ENCODE results near the gene THAP8. TPM values are rescaled to one million over a fixed set of nuclear protein-coding genes. Genes with fewer than 3 reads are reported as not detected.

The THAP8 gene
- polyA plus RNA-seq, 1 donor (not counting 4 experiments of a cell fraction or from before 2014, with no cell fraction given), result 1.8 TPM

GRCh38 chr19:36093687-36094086 is 39.6 kb upstream of the THAP8 start:
- Histone ChIP-seq H3K9ac (ENCODE audit: control insufficient read depth, extremely low read depth, insufficient read depth, low read length) (no peak overlapping the region), H3K4me2 (ENCODE audit: control insufficient read depth, extremely low read depth, insufficient read depth, low read depth, low read length) (no peak overlapping the region), H3K36me3 (ENCODE audit: control insufficient read depth in 2 of 2, extremely low read depth in 1 of 2, insufficient read depth in 2 of 2, low read length in 2 of 2) (peaks cover 1 to 6% of the 10 kb centered on the region in 2 experiments), H3K27me3 (ENCODE audit: control insufficient read depth, extremely low read depth, insufficient read depth, low read length) (no peaks in the 10 kb centered on the region), H3K9me3 (ENCODE audit: control insufficient read depth, low read depth, low read length) (no peaks in the 10 kb centered on the region), H2AFZ (ENCODE audit: control insufficient read depth, low read length) (no peak overlapping the region), H3K27ac (ENCODE audit: control insufficient read depth, insufficient read depth, low read length) (no peak overlapping the region), H4K20me1 (ENCODE audit: control insufficient read depth, extremely low read depth, insufficient read depth, low read length) (no peaks in the 10 kb centered on the region), H3K4me1 (ENCODE audit: control insufficient read depth, extremely low read depth, insufficient read depth, low read length) (no peaks in the 10 kb centered on the region), H3K9me1 (ENCODE audit: control insufficient read depth, extremely low read depth, insufficient read depth, low read length) (no peaks in the 10 kb centered on the region), H3K79me2 (ENCODE audit: control insufficient read depth, insufficient read depth, low read length) (no peaks in the 10 kb centered on the region), H3K4me3 (ENCODE audit: control insufficient read depth in 2 of 3, extremely low read depth in 1 of 3, insufficient read depth in 2 of 3, low read depth in 1 of 3, low read length in 3 of 3) (no peak overlapping the region)
- DNase-seq (ENCODE audit: low read depth, low spot score) (no peak), FAIRE-seq (no peak)
- TF ChIP-seq CTCF (optimal IDR thresholded peaks at IDR 0.05 in 1 of 3, IDR thresholded peaks at IDR 0.05 in 1 of 3, conservative IDR thresholded peaks at IDR 0.05 in 1 of 3; ENCODE audit: extremely low read depth in 1 of 3, insufficient read depth in 2 of 3, low read length in 3 of 3), result no peak
- TF ChIP-seq EZH2 (IDR thresholded peaks at IDR 0.05; ENCODE audit: low read length), result no peak
- dilution Hi-C loops (cut with MboI; ENCODE audit: extremely low pct_ligation_motif_present, low sequenced_read_pairs), result no loop called here

GRCh38 chr19:36093146-36093662 is 39.1 kb upstream of the THAP8 start:
- Histone ChIP-seq H3K4me3 (ENCODE audit: control insufficient read depth in 2 of 3, extremely low read depth in 1 of 3, insufficient read depth in 2 of 3, low read depth in 1 of 3, low read length in 3 of 3) (no peak overlapping the region), H3K4me2 (ENCODE audit: control insufficient read depth, extremely low read depth, insufficient read depth, low read depth, low read length) (no peak overlapping the region), H4K20me1 (ENCODE audit: control insufficient read depth, extremely low read depth, insufficient read depth, low read length) (no peaks in the 10 kb centered on the region), H3K9me1 (ENCODE audit: control insufficient read depth, extremely low read depth, insufficient read depth, low read length) (no peaks in the 10 kb centered on the region), H3K27ac (ENCODE audit: control insufficient read depth, insufficient read depth, low read length) (no peak overlapping the region), H3K4me1 (ENCODE audit: control insufficient read depth, extremely low read depth, insufficient read depth, low read length) (no peaks in the 10 kb centered on the region), H3K27me3 (ENCODE audit: control insufficient read depth, extremely low read depth, insufficient read depth, low read length) (no peaks in the 10 kb centered on the region), H2AFZ (ENCODE audit: control insufficient read depth, low read length) (no peak overlapping the region), H3K36me3 (ENCODE audit: control insufficient read depth in 2 of 2, extremely low read depth in 1 of 2, insufficient read depth in 2 of 2, low read length in 2 of 2) (peaks cover 3 to 6% of the 10 kb centered on the region in 2 experiments), H3K79me2 (ENCODE audit: control insufficient read depth, insufficient read depth, low read length) (no peaks in the 10 kb centered on the region), H3K9ac (ENCODE audit: control insufficient read depth, extremely low read depth, insufficient read depth, low read length) (no peak overlapping the region), H3K9me3 (ENCODE audit: control insufficient read depth, low read depth, low read length) (no peaks in the 10 kb centered on the region)
- no peak for DNase-seq (ENCODE audit: low read depth, low spot score)
- dilution Hi-C loops (cut with MboI; ENCODE audit: extremely low pct_ligation_motif_present, low sequenced_read_pairs), result no loop called here
- no peak for TF ChIP-seq CTCF (optimal IDR thresholded peaks at IDR 0.05 in 1 of 3, IDR thresholded peaks at IDR 0.05 in 1 of 3, conservative IDR thresholded peaks at IDR 0.05 in 1 of 3; ENCODE audit: extremely low read depth in 1 of 3, insufficient read depth in 2 of 3, low read length in 3 of 3)
- TF ChIP-seq EZH2 (IDR thresholded peaks at IDR 0.05; ENCODE audit: low read length), result no peak
- FAIRE-seq, result no peak

Data from keratinocyte (primary cell).